ENCODE measurements around the gene UBTF. TPM values are rescaled to one million over a fixed set of nuclear protein-coding genes. Genes with fewer than 3 reads are reported as not detected.
A peak's percentile ranks its signal among the peaks of the same experiment; 100 is the strongest.

UBTF gene
- total and polyA plus RNA-seq, 2 of the 8 experiments (the other 6 are each of a cell fraction or from before 2014, with no cell fraction given), result 14.7 to 106 TPM

DNA sequence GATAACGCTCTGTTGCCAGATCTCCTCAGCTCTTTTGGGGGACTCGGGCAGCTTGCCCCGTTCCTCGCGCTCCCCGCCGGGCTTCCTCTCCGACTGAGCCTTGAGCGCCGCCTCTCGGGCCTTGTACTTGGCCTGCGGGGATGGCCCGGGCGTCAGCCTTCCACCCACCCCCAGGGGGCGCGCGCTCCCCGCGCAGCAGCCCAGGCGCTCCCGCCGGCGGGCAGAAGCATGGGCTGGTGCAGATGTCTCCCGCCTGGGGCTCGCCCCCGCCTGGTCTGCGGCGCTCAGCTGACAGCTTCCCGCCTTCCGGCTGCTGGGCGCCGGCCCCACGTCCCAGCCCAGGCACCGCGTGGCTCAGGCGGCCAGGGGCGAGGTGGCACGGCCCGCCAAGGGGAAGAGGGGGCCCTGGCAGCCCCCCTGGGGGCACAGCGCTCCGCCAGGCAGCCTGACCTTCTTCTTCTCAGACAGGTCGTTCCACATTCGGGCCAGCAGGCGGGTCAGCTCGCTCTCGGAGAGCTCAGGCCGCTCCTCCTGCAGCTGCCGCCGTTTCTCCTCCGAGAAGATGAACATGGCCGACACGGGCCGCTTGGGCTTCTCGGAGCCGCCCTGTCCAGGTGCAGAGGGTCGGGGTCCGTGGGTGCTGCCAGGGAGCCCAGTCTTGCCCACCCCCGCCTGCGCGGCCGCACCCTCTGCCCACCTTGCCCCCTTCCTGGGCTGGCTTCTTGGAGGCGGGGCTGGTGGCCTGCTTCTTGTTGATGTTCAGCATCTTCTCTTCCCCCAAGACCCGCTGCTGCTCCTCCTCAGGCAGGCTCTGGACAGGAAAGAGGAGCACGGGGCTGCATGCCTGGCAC lies 8.9 kb downstream of the UBTF start (continued):
- TF ChIP-seq CHD7 (IDR thresholded peaks at IDR 0.05; ENCODE audit: insufficient replicate concordance, low read length) (no peak), SUZ12 (IDR thresholded peaks at IDR 0.05; ENCODE audit: low read length) (no peak), GABPA (IDR thresholded peaks at IDR 0.05; ENCODE audit: borderline replicate concordance, insufficient read depth, low read length) (peak; percentile 83), EGR1 (IDR thresholded peaks at IDR 0.05; ENCODE audit: borderline replicate concordance, low read depth, low read length) (peak; percentile 88), CHD2 (IDR thresholded peaks at IDR 0.05; ENCODE audit: low read length) (no peak), ZNF274 (IDR thresholded peaks at IDR 0.05; ENCODE audit: borderline replicate concordance, extremely low read depth, low read length) (no peak), TAF7 (optimal IDR thresholded peaks at IDR 0.05; ENCODE audit: borderline replicate concordance, low read depth, low read length) (peak; percentile 74), BCL11A (IDR thresholded peaks at IDR 0.05; ENCODE audit: low read depth in 2 of 2, low read length in 2 of 2) (peak in 1 of 2 experiments; percentile 9), KDM5A (IDR thresholded peaks at IDR 0.05; ENCODE audit: low read length) (no peak), CBX5 (IDR thresholded peaks at IDR 0.05; ENCODE audit: low read depth, low read length) (no peak)
